ENCODE data around the gene IGFBP5. TPM values are rescaled to one million over a fixed set of nuclear protein-coding genes. Genes with fewer than 3 reads are reported as not detected.

Gene IGFBP5
- total RNA-seq, 2 experiments from 2014 or later, result not detected

DNA sequence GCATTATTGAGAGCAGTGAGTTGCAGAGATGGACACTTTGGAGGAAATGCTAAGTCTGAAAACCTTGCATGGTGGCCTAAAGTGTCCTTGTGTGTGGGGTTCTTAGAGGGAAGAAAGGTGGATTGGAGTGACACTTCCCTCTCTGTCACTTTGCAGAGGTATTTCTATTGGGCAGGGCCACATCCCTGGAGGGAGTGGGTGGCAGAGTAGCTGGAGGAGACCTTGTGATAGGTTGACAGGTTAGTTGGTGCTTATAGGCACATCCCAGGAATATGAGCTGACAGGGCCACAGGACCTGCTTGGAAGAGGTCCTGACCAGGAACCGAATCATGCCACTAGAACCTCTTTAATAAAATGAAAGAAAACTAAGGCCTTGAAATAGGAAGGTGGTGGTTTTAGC lies 972 bp upstream of the IGFBP5 start:
- ChIA-PET POLR2A (no interaction called here), CTCF (ENCODE audit: unreplicated experiment) (no interaction called here)
- Histone ChIP-seq H3K79me2 (ENCODE audit: insufficient read depth, low read depth, low read length) (no peaks in the 10 kb centered on the region), H3K4me3 (ENCODE audit: low read depth, low read length, poor library complexity, severe bottlenecking) (no peak overlapping the region), H4K20me1 (ENCODE audit: insufficient read depth, low read length) (no peaks in the 10 kb centered on the region), H3K9me3 (ENCODE audit: low read length) (no peaks in the 10 kb centered on the region), H3K4me2 (ENCODE audit: low read length) (no peak overlapping the region), H3K9me2 (ENCODE audit: insufficient read depth, low read length) (no peaks in the 10 kb centered on the region), H2AFZ (ENCODE audit: low read length) (no peak overlapping the region), H3K27ac (ENCODE audit: low read depth, low read length, poor library complexity, severe bottlenecking) (no peak overlapping the region), H3K36me3 (ENCODE audit: insufficient read depth, low read length) (no peaks in the 10 kb centered on the region), H3K4me1 (ENCODE audit: insufficient read depth, low read length, poor library complexity, severe bottlenecking) (no peaks in the 10 kb centered on the region)
- no peak for TF ChIP-seq EZH2phosphoT487 (IDR thresholded peaks at IDR 0.05; ENCODE audit: borderline replicate concordance, low read depth, low read length)
- no peak for TF ChIP-seq CTCF (conservative IDR thresholded peaks at IDR 0.05; ENCODE audit: low read length)
- BruUV-seq (replicated peaks), result no TSS peak
- DNase-seq (ENCODE audit: low spot score), result no peak
- intact Hi-C loops (cut with micrococcal nuclease; ENCODE audit: unreplicated experiment), result loop anchor here (5.0 kb wide), 1 partner anchor 816 kb away; no protein-coding TSS in a partner anchor

DNA sequence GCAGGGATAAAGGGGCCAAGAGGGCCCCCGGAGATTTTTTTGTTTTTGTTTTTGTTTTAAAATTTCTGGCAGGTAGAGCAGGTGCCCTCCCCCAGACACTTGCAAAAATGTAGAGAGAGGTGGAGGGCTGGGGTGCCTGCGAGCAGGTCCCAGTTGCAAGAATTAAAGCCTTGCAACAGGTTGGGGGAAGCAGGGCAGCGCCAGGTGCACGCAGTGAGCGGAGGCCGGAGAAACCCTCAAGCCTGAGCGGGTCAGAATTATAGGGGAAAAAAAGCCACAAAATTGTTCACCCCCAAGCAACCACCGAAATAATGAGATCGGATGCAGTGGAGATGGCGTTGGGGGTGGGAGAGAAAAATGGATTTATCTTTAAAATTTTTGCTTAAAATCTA lies 527 bp downstream of the IGFBP5 start:
- ChIA-PET CTCF (ENCODE audit: unreplicated experiment) (interaction anchor here (0.6 to 0.7 kb wide), 2 partner anchors 844 to 1036 kb away, joined by 3 to 4 read pairs; no protein-coding TSS in a partner anchor), POLR2A (interaction anchor here (0.6 to 0.7 kb wide), 2 partner anchors 165 to 1430 kb away, joined by 3 to 7 read pairs; no protein-coding TSS in a partner anchor)
- no peaks in the 10 kb centered on the region for H3K4me1 ChIP-seq (ENCODE audit: insufficient read depth, low read length, poor library complexity, severe bottlenecking)
- no peaks in the 10 kb centered on the region for H3K36me3 ChIP-seq (ENCODE audit: insufficient read depth, low read length)
- TF ChIP-seq EZH2phosphoT487 (IDR thresholded peaks at IDR 0.05; ENCODE audit: borderline replicate concordance, low read depth, low read length), result no peak
- TF ChIP-seq CTCF (conservative IDR thresholded peaks at IDR 0.05; ENCODE audit: low read length), result no peak
- no peaks in the 10 kb centered on the region for H3K79me2 ChIP-seq (ENCODE audit: insufficient read depth, low read depth, low read length)
- intact Hi-C loops (cut with micrococcal nuclease; ENCODE audit: unreplicated experiment), result loop anchor here (5.0 kb wide), 1 partner anchor 817 kb away; no protein-coding TSS in a partner anchor
- no peak overlapping the region for H3K27ac ChIP-seq (ENCODE audit: low read depth, low read length, poor library complexity, severe bottlenecking)
- no peak overlapping the region for H3K4me3 ChIP-seq (ENCODE audit: low read depth, low read length, poor library complexity, severe bottlenecking)
- H4K20me1 ChIP-seq (ENCODE audit: insufficient read depth, low read length), result no peaks in the 10 kb centered on the region
- no peak overlapping the region for H3K4me2 ChIP-seq (ENCODE audit: low read length)
- BruUV-seq (replicated peaks), result no TSS peak
- H2AFZ ChIP-seq (ENCODE audit: low read length), result no peak overlapping the region
- DNase-seq (ENCODE audit: low spot score), result no peak
- H3K9me2 ChIP-seq (ENCODE audit: insufficient read depth, low read length), result no peaks in the 10 kb centered on the region
- H3K9me3 ChIP-seq (ENCODE audit: low read length), result no peaks in the 10 kb centered on the region

GRCh38 chr2:216694082-216694825 lies 1.1 kb downstream of the IGFBP5 start:
- Histone ChIP-seq H3K27ac (ENCODE audit: low read depth, low read length, poor library complexity, severe bottlenecking) (no peak overlapping the region), H3K79me2 (ENCODE audit: insufficient read depth, low read depth, low read length) (no peaks in the 10 kb centered on the region), H4K20me1 (ENCODE audit: insufficient read depth, low read length) (no peaks in the 10 kb centered on the region), H2AFZ (ENCODE audit: low read length) (no peak overlapping the region), H3K4me3 (ENCODE audit: low read depth, low read length, poor library complexity, severe bottlenecking) (no peak overlapping the region), H3K9me3 (ENCODE audit: low read length) (no peaks in the 10 kb centered on the region), H3K4me2 (ENCODE audit: low read length) (no peak overlapping the region), H3K9me2 (ENCODE audit: insufficient read depth, low read length) (no peaks in the 10 kb centered on the region), H3K4me1 (ENCODE audit: insufficient read depth, low read length, poor library complexity, severe bottlenecking) (no peaks in the 10 kb centered on the region), H3K36me3 (ENCODE audit: insufficient read depth, low read length) (no peaks in the 10 kb centered on the region)
- POLR2A ChIA-PET, result interaction anchor here (0.6 kb wide), 1 partner anchor 165 kb away, joined by 3 read pairs; no protein-coding TSS in a partner anchor
- no peak for DNase-seq (ENCODE audit: low spot score)
- TF ChIP-seq EZH2phosphoT487 (IDR thresholded peaks at IDR 0.05; ENCODE audit: borderline replicate concordance, low read depth, low read length) (no peak), CTCF (conservative IDR thresholded peaks at IDR 0.05; ENCODE audit: low read length) (no peak)
- intact Hi-C loops (cut with micrococcal nuclease; ENCODE audit: unreplicated experiment), result no loop called here
- no TSS peak for BruUV-seq (replicated peaks)
- CTCF ChIA-PET (ENCODE audit: unreplicated experiment), result interaction anchor here (0.6 to 0.7 kb wide), 2 partner anchors 203 to 362 kb away, joined by 3 to 9 read pairs; no protein-coding TSS in a partner anchor
